HG03045 (cell line): ENCODE results near the gene ZNF516.

Experiments
- ATAC-seq: cut with Tn5 transposase; IDR thresholded peaks from one replicate; pipeline ENCODE4 v1.9.1; 2021; ENCODE audit warnings: mild to moderate bottlenecking, moderate library complexity; ENCODE audit not compliant: unreplicated experiment

Gene ZNF516

GRCh38 chr18:76404345-76404831, 90.7 kb downstream of the ZNF516 start:
- ATAC-seq, result no peak

- ATAC-seq, result no peak
These were observed 92.7 kb downstream of the ZNF516 start for GRCh38 chr18:76402026-76402990.

- no peak for ATAC-seq
These were observed 93.5 kb downstream of the ZNF516 start for GRCh38 chr18:76401498-76401897.

- ATAC-seq, result no peak
These were observed 95.2 kb downstream of the ZNF516 start for GRCh38 chr18:76399613-76400391.

GRCh38 chr18:76398896-76399612, 96.0 kb downstream of the ZNF516 start:
- peak; percentile 87 for ATAC-seq

- ATAC-seq, result no peak
These were observed 96.7 kb downstream of the ZNF516 start for GRCh38 chr18:76398295-76398694.

- ATAC-seq, result no peak
These were observed 97.4 kb downstream of the ZNF516 start for GRCh38 chr18:76397631-76398030.

GRCh38 chr18:76396792-76397191, 98.2 kb downstream of the ZNF516 start:
- ATAC-seq, result no peak

GRCh38 chr18:76395609-76396008, 99.4 kb downstream of the ZNF516 start:
- no peak for ATAC-seq

GRCh38 chr18:76394780-76395476, 100.1 kb downstream of the ZNF516 start:
- ATAC-seq, result no peak

GRCh38 chr18:76392349-76392748, 102.7 kb downstream of the ZNF516 start:
- ATAC-seq, result no peak

GRCh38 chr18:76391746-76392145, 103.3 kb downstream of the ZNF516 start:
- no peak for ATAC-seq

- ATAC-seq, result no peak
These were observed 104.0 kb downstream of the ZNF516 start for GRCh38 chr18:76391038-76391437.

GRCh38 chr18:76390452-76391035, 104.5 kb downstream of the ZNF516 start:
- ATAC-seq, result no peak

GRCh38 chr18:76389716-76390115, 105.3 kb downstream of the ZNF516 start:
- ATAC-seq, result no peak

GRCh38 chr18:76388891-76389423, 106.1 kb downstream of the ZNF516 start:
- no peak for ATAC-seq

GRCh38 chr18:76388261-76388660, 106.8 kb downstream of the ZNF516 start:
- no peak for ATAC-seq

GRCh38 chr18:76387608-76388007, 107.4 kb downstream of the ZNF516 start:
- ATAC-seq, result no peak

- no peak for ATAC-seq
These were observed 108.2 kb downstream of the ZNF516 start for GRCh38 chr18:76386886-76387285.

GRCh38 chr18:76386071-76386470, 109.0 kb downstream of the ZNF516 start:
- no peak for ATAC-seq
